ENCODE results near the gene CLCNKB.

CLCNKB gene

DNA sequence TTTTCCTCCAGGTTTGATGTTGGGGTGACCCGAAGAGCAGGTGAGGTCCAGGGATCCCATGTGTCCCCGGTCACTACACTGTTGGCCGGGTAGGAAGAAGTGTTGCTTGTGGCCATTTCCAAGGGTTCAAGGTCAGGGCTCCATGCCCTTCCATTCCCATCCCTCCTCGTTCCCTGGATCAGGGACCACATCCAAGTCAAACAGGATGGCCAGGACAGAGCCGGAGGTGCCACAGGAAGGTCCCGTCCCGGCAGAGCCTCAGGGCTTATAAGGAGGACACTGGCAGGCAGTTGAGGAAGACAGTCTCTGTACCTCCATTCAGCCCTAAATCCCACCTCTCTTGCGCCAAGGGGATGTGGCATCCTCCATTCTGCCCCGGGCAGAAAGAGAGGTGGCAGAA lies 51.9 kb downstream of the CLCNKB start:
- no peak for DNase-seq (ENCODE audit: low spot score)

DNA sequence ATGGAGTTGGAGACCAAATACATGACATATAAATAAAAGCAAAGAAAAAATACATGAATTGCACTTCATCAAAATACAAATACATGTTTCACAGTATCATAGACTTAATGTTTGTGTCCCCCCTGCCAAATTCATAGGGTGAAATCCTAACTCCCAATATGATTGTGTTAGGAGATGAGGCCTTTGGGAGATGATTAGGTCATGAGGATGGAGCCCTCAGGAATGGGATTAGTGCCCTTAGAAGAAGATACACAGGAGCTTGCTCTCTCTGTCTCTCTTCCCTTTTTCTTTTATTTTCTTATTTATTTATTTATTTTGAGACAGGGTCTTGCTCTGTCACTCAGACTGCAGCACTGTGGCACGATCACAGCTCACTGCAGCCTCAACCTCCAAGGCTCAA lies 55.8 kb downstream of the CLCNKB start:
- DNase-seq (ENCODE audit: low spot score): no peak

DNA sequence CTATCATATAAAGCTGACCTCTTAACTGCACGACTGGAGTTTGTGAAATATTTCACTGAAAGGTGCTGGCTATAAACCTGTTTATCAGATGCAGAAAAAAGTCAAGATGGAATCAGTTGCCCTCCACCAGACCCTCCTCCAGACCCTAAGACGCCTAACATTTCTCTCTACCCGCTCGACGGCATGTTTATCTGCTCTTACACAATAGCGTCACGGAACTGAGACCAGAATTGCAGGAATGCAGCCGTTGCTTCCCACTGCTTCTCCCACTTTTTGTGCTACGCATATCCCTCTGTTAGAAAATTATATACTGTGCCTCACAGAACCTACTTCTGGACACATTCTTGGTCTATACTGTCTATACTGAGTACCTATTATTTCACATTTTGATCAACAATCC lies 58.0 kb downstream of the CLCNKB start:
- no peak for DNase-seq (ENCODE audit: low spot score)
